ENCODE measurements around the gene MED13.

GRCh38 chr17:62093188-62094155 is 28.4 kb upstream of the MED13 start:
- TF ChIP-seq CTCF (IDR thresholded peaks at IDR 0.05) (no peak), POLR2A (IDR thresholded peaks at IDR 0.05) (no peak)

All from uterus (tissue), 2 donors.